HCT116 (cell line): ENCODE measurements around the gene DDX50. TPM values are rescaled to one million over a fixed set of nuclear protein-coding genes. Genes with fewer than 3 reads are reported as not detected.

Source experiments
- ATAC-seq: fragments of 200-7000 bp; cut with Tn5 transposase; 2 replicates; pipeline ENCODE4 v1.9.1; 2020; ENCODE audit warnings: mild to moderate bottlenecking, moderate library complexity
- BruUV-seq: library from RNA; stranded (reverse); fragments of 400-500 nt; replicated peaks from 2 replicates; lab custom pipeline; 2021; lab: Mats Ljungman, UMichigan
- CTCF ChIA-PET: fragments of 300-600 bp; sonication (Branson Sonifier 250); formaldehyde crosslinking; loops from one replicate; lab custom pipeline; 2021; ENCODE audit warnings: antibody characterized with exemption; lab: Charles Lee
- POLR2A ChIA-PET: fragments of 300-600, 350-600 bp; sonication (Branson Sonifier 250); formaldehyde crosslinking; loops from one replicate; lab custom pipeline; 2021; ENCODE audit warnings: antibody characterized with exemption; lab: Charles Lee
- RAD21 ChIA-PET, 2 experiments: fragments of 300-600 bp; sonication (Branson Sonifier 250); formaldehyde crosslinking; loops; one replicate each; lab custom pipeline; 2023; ENCODE audit warnings: low total read pairs in 2 of 2; ENCODE audit not compliant: uncharacterized antibody in 2 of 2, unreplicated experiment in 2 of 2, low non-redundant PET in 1 of 2; lab: Charles Lee
- DNase-seq: peaks from one replicate; pipeline ENCODE4 v3.0.0-alpha.2; 2010; ENCODE audit warnings: low read depth, low spot score
- H2AFZ ChIP-seq: fragments of 200-600 bp; shearing (Covaris generic), sonication (generic); 2 replicates; pipeline ENCODE4 v1.6.1; 2017; ENCODE audit warnings: low read depth, mixed run types, mixed read lengths, antibody characterized with exemption, low read length; ENCODE audit not compliant: poor library complexity, severe bottlenecking
- H3K27ac ChIP-seq: 2 replicates; pipeline ENCODE4 v1.5.1; 2012; ENCODE audit warnings: low read depth, low read length
- H3K27me3 ChIP-seq: fragments of 200-600 bp; sonication (generic); 2 replicates; pipeline ENCODE4 v1.6.1; 2016; ENCODE audit warnings: mixed run types, low read length, mixed read lengths; ENCODE audit not compliant: insufficient read depth
- H3K36me3 ChIP-seq, 2 experiments: fragments of 200-500 bp in 1 of 2; fragments of 200-600 bp in 1 of 2; sonication (Bioruptor generic) in 1 of 2; sonication (generic) in 1 of 2; 2 replicates each; pipeline versions ENCODE4 v1.5.1 to v1.6.1; 2014 to 2016; ENCODE audit warnings: low read length in 2 of 2, inconsistent platforms in 1 of 2, mixed read lengths in 1 of 2, mixed run types in 1 of 2; ENCODE audit not compliant: insufficient read depth in 2 of 2, control insufficient read depth in 1 of 2
- H3K4me1 ChIP-seq, 2 experiments: fragments of 200-600 bp in 1 of 2; sonication (generic) in 1 of 2; 2 replicates each; pipeline versions ENCODE4 v1.5.1 to v1.6.1; 2012 to 2017; ENCODE audit warnings: low read length in 2 of 2, inconsistent platforms in 1 of 2, mild to moderate bottlenecking in 1 of 2, mixed read lengths in 1 of 2, mixed run types in 1 of 2, moderate library complexity in 1 of 2; ENCODE audit not compliant: insufficient read depth in 2 of 2, control insufficient read depth in 1 of 2
- H3K4me2 ChIP-seq: fragments of 200-600 bp; sonication (generic); 2 replicates; pipeline ENCODE4 v1.6.1; 2017; ENCODE audit warnings: mixed run types, low read length, mixed read lengths
- H3K4me3 ChIP-seq, 2 experiments: fragments of 200-600 bp in 1 of 2; sonication (generic) in 1 of 2; replicated peaks in 1 of 2; 2 replicates each; pipeline ENCODE4 v1.5.1; 2011 to 2016; ENCODE audit warnings: low read length in 2 of 2, control low read depth in 1 of 2, low read depth in 1 of 2, mild to moderate bottlenecking in 1 of 2, mixed read lengths in 1 of 2, mixed run types in 1 of 2
- H3K79me2 ChIP-seq: fragments of 200-600 bp; sonication (generic); 2 replicates; pipeline ENCODE4 v1.6.1; 2017; ENCODE audit warnings: mild to moderate bottlenecking, mixed run types, low read length, moderate library complexity, mixed read lengths; ENCODE audit not compliant: insufficient read depth
- H3K9ac ChIP-seq: fragments of 200-600 bp; sonication (generic); 2 replicates; pipeline ENCODE4 v1.6.1; 2016; ENCODE audit warnings: low read length, mixed read lengths
- H3K9me2 ChIP-seq: fragments of 200-600 bp; sonication (generic), shearing (Covaris generic); 2 replicates; pipeline ENCODE4 v1.6.1; 2017; ENCODE audit warnings: mixed run types, mild to moderate bottlenecking, moderate library complexity; ENCODE audit not compliant: insufficient read depth
- H3K9me3 ChIP-seq, 2 experiments: fragments of 200-500 bp in 1 of 2; fragments of 200-600 bp in 1 of 2; sonication (Bioruptor generic) in 1 of 2; sonication (generic) in 1 of 2; 2 replicates each; pipeline ENCODE4 v1.6.1; 2014 to 2017; ENCODE audit warnings: low read length in 2 of 2, mixed read lengths in 2 of 2, inconsistent platforms in 1 of 2, low read depth in 1 of 2, mild to moderate bottlenecking in 1 of 2, mixed run types in 1 of 2, moderate library complexity in 1 of 2; ENCODE audit not compliant: control insufficient read depth in 1 of 2, insufficient read depth in 1 of 2
- H4K20me1 ChIP-seq: fragments of 200-600 bp; sonication (generic), shearing (Covaris generic); 2 replicates; pipeline ENCODE4 v1.6.1; 2017; ENCODE audit warnings: mixed run types, mild to moderate bottlenecking, moderate library complexity; ENCODE audit not compliant: insufficient read depth
- CBX3 ChIP-seq: IDR thresholded peaks from 2 replicates; pipeline ENCODE4 v1.6.1; 2012; ENCODE audit warnings: low read depth
- CEBPB ChIP-seq: IDR thresholded peaks from 2 replicates; pipeline ENCODE4 v1.6.1; 2012; ENCODE audit warnings: low read depth
- EGR1 ChIP-seq: IDR thresholded peaks from 2 replicates; pipeline ENCODE4 v1.6.1; 2012; ENCODE audit warnings: low read depth
- ELF1 ChIP-seq: IDR thresholded peaks from 2 replicates; pipeline ENCODE4 v1.6.1; 2012; ENCODE audit warnings: low read depth, borderline replicate concordance
- EZH2phosphoT487 ChIP-seq: fragments of 200-600 bp; IDR thresholded peaks from 2 replicates; pipeline ENCODE4 v1.6.1; 2018; ENCODE audit warnings: antibody characterized with exemption, borderline replicate concordance
- FOSL1 ChIP-seq: IDR thresholded peaks from 2 replicates; pipeline ENCODE4 v1.6.1; 2012; ENCODE audit warnings: low read depth
- JUND ChIP-seq: IDR thresholded peaks from 2 replicates; pipeline ENCODE4 v1.6.1; 2012
- POLR2A ChIP-seq: IDR thresholded peaks from 2 replicates; pipeline ENCODE4 v1.7.0; 2011; ENCODE audit warnings: borderline replicate concordance; ENCODE audit not compliant: insufficient read depth, insufficient read length; ENCODE audit errors: extremely low read depth
- POLR2AphosphoS5 ChIP-seq: IDR thresholded peaks from 2 replicates; pipeline ENCODE4 v1.6.1; 2011; ENCODE audit warnings: mild to moderate bottlenecking, low read depth, low read length, moderate library complexity
- RAD21 ChIP-seq: IDR thresholded peaks from 2 replicates; pipeline ENCODE4 v1.6.1; 2012; ENCODE audit warnings: low read depth, mild to moderate bottlenecking
- REST ChIP-seq: IDR thresholded peaks from 2 replicates; pipeline ENCODE4 v1.6.1; 2012; ENCODE audit warnings: low read depth
- SIN3A ChIP-seq: IDR thresholded peaks from 2 replicates; pipeline ENCODE4 v1.6.1; 2012; ENCODE audit warnings: low read depth
- SP1 ChIP-seq: IDR thresholded peaks from 2 replicates; pipeline ENCODE4 v1.6.1; 2012; ENCODE audit warnings: low read depth
- SRF ChIP-seq: IDR thresholded peaks from 2 replicates; pipeline ENCODE4 v1.6.1; 2012; ENCODE audit warnings: low read depth
- TCF7L2 ChIP-seq: IDR thresholded peaks from 2 replicates; pipeline ENCODE4 v1.7.0; 2011; ENCODE audit warnings: borderline replicate concordance, inconsistent platforms; ENCODE audit not compliant: insufficient read depth, insufficient read length; ENCODE audit errors: extremely low read depth
- ZFX ChIP-seq: fragments of 450-650 bp; IDR thresholded peaks from 2 replicates; pipeline ENCODE4 v1.6.1; 2017
- intact Hi-C: fragments of 100-400 bp; cut with micrococcal nuclease; formaldehyde crosslinking; loops from 2 replicates; pipeline ENCODE4 v1.10.0; 2022
- total RNA-seq: library from RNA; stranded (reverse); gene quantifications from one replicate; pipeline ENCODE4 v1.2.1, GENCODE V29; 2021; ENCODE audit not compliant: unreplicated experiment
- TF ChIP-seq, protein P1 (sequence below): IDR thresholded peaks from 2 replicates; pipeline ENCODE4 v1.6.1; 2011; ENCODE audit warnings: mild to moderate bottlenecking, low read length, moderate library complexity; ENCODE audit not compliant: insufficient replicate concordance; ENCODE audit errors: extremely low read depth
- TF ChIP-seq, protein P2 (sequence below), 3 experiments: fragments of 200-600 bp in 1 of 3; sonication (generic) in 1 of 3; IDR thresholded peaks in 2 of 3; conservative IDR thresholded peaks in 1 of 3; 2 replicates each; pipeline ENCODE4 v1.5.1; 2012 to 2017; ENCODE audit warnings: low read depth in 2 of 3, low read length in 2 of 3, antibody characterized with exemption in 1 of 3, borderline replicate concordance in 1 of 3, control low read depth in 1 of 3, mild to moderate bottlenecking in 1 of 3, mixed read lengths in 1 of 3, mixed run types in 1 of 3, moderate library complexity in 1 of 3; ENCODE audit not compliant: insufficient read depth in 1 of 3

Gene DDX50
- total RNA-seq, 1 experiment from 2014 or later = 25.6 TPM

GRCh38 chr10:68973975-68974374, 72.9 kb downstream of the DDX50 start:
- CTCF ChIA-PET = no interaction called here
- POLR2A ChIA-PET = no interaction called here
- TF ChIP-seq JUND (no peak), RAD21 (no peak), EGR1 (no peak), REST (no peak), SP1 (no peak), CBX3 (no peak), ZFX (no peak), FOSL1 (no peak), SRF (no peak), ELF1 (no peak), CEBPB (no peak), SIN3A (no peak), TCF7L2 (no peak), POLR2AphosphoS5 (no peak), POLR2A (no peak), EZH2phosphoT487 (no peak)
- TF ChIP-seq, protein P1, sequence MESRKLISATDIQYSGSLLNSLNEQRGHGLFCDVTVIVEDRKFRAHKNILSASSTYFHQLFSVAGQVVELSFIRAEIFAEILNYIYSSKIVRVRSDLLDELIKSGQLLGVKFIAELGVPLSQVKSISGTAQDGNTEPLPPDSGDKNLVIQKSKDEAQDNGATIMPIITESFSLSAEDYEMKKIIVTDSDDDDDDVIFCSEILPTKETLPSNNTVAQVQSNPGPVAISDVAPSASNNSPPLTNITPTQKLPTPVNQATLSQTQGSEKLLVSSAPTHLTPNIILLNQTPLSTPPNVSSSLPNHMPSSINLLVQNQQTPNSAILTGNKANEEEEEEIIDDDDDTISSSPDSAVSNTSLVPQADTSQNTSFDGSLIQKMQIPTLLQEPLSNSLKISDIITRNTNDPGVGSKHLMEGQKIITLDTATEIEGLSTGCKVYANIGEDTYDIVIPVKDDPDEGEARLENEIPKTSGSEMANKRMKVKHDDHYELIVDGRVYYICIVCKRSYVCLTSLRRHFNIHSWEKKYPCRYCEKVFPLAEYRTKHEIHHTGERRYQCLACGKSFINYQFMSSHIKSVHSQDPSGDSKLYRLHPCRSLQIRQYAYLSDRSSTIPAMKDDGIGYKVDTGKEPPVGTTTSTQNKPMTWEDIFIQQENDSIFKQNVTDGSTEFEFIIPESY = no peak
- TF ChIP-seq, protein P2, sequence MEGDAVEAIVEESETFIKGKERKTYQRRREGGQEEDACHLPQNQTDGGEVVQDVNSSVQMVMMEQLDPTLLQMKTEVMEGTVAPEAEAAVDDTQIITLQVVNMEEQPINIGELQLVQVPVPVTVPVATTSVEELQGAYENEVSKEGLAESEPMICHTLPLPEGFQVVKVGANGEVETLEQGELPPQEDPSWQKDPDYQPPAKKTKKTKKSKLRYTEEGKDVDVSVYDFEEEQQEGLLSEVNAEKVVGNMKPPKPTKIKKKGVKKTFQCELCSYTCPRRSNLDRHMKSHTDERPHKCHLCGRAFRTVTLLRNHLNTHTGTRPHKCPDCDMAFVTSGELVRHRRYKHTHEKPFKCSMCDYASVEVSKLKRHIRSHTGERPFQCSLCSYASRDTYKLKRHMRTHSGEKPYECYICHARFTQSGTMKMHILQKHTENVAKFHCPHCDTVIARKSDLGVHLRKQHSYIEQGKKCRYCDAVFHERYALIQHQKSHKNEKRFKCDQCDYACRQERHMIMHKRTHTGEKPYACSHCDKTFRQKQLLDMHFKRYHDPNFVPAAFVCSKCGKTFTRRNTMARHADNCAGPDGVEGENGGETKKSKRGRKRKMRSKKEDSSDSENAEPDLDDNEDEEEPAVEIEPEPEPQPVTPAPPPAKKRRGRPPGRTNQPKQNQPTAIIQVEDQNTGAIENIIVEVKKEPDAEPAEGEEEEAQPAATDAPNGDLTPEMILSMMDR (IDR thresholded peaks at IDR 0.05 in 2 of 3, conservative IDR thresholded peaks at IDR 0.05 in 1 of 3; ENCODE audit: borderline replicate concordance in 1 of 3, insufficient read depth in 1 of 3, low read depth in 2 of 3, low read length in 2 of 3) = no peak
- TF ChIP-seq, all 23 proteins: peak for 0
- Histone ChIP-seq H3K79me2 (peaks cover 95% of the 10 kb centered on the region), H3K27ac (no peak overlapping the region), H3K4me2 (no peak overlapping the region), H2AFZ (no peak overlapping the region), H3K9me3 (no peaks in the 10 kb centered on the region), H3K27me3 (no peaks in the 10 kb centered on the region), H3K4me1 (no peaks in the 10 kb centered on the region), H4K20me1 (peaks cover 37% of the 10 kb centered on the region; the same call in 1 of the 2 replicates), H3K9me2 (no peaks in the 10 kb centered on the region), H3K36me3 (peaks cover 65 to 86% of the 10 kb centered on the region in 2 experiments), H3K9ac (no peak overlapping the region), H3K4me3 (no peak overlapping the region)
- RAD21 ChIA-PET = no interaction called here
- BruUV-seq = no TSS peak
- no peak for DNase-seq
- no peak for ATAC-seq
- intact Hi-C loops = no loop called here
